HG02884 (cell line): Measurements from ENCODE around the gene PAX8.
"Not testable (repeated sequence)": the region's sequence is repeated elsewhere in the genome, so short reads cannot be mapped to it uniquely, and the experiment has no call there.

Source experiments
- ATAC-seq: cut with Tn5 transposase; IDR thresholded peaks from one replicate; pipeline ENCODE4 v1.9.1; 2021; ENCODE audit warnings: mild to moderate bottlenecking, moderate library complexity; ENCODE audit not compliant: unreplicated experiment

Gene PAX8

GRCh38 chr2:113278742-113279139 lies at the start of gene PAX8:
Gene PAX8 (minus strand): TSS chr2:113278921. CDS start chr2:113278394, 527 bp downstream.
- no peak for ATAC-seq

DNA sequence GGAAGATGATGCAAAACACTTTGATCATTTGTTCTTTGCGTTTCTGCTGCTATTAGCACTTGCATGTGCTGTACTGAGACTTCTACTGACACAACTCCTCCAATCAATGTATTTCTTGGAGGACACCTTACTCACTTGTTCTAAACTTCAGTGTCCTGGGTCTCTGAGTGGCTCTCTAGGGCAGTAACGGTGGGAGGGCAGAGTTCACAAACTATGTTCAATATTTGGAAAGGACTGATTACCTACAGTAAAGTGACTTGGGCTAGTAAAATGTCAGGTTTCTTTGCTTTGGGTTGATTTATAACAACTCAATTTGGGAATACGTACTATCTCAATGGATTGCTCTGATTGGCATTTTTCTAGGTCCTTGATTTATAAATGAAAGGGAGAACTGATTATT lies 49.3 kb upstream of the PAX8 start:
- no peak for ATAC-seq

DNA sequence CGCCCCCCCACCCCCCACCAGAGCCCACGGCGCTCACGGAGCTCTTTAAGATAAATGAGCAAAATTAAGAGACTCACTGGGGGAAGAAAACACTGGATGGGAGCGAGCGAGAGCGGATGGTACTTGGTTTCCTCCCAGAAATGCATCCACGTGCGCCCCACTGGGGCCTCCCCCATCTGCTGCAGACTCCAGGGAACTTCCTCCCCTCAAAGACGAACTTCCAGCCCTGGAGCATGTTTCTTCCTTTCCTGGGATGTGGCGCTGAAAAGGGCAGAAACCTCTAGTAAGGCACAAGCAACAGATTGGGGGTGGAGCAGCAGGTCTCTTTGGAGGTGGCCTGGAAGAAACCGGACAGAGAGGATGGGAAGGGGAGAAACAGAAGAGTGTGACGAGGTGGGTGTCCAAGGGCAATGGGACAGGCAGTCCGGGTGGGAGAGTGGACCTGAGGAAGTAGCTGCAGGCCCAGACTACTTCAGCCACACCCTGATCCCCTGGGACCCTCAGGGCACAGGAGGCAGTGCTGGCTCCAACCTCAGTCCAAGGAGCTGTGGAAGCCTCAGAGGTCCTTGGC lies 46.5 kb upstream of the PAX8 start:
- ATAC-seq, result not testable (repeated sequence)

DNA sequence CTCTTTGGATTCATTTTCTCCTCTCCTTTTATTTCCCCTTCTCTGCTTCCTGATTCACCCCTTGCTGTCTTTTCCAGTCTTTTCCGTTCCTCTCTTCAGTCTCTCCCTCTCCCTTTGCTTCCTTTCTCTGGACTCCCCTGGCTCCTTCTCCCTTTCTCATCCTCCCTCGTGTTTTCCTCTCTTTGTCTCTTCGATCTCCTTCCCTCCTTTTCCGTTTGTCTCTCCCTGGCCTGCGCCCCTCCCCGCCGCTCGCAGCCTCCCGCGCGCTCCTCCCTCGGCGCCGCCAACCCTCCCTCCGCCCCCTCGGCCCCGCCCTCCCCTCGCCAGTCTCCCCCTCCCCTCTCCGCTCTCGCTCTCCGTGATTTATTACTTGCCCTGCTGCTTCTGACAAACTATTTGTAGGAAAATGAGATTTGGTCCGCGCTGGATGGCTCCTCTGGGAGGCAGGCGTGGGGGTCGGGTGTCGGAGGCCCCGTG lies 46.0 kb upstream of the PAX8 start:
- no peak for ATAC-seq

- not testable (repeated sequence) for ATAC-seq
Observed at GRCh38 chr2:113323129-113323528, 44.4 kb upstream of the PAX8 start.

DNA sequence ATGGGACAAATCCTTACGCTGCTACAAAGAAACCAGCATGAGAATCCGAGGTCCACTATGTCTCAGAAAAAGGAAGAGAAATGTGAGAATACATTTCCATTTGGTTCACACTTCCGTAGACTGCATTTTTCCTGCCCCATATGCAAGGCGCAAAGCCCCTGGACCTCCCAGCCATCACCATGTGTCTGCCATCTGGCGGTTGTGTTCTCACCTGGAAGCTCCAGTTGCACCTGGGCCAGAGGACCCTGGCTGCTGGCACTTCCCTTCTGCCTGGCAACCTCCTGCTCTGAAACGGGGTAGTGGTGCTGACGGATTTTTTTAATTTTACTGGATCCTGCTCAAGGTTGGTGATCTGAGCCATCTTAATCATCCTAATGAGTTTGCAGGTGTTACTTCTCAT lies 41.4 kb upstream of the PAX8 start:
- ATAC-seq, result not testable (repeated sequence)

DNA sequence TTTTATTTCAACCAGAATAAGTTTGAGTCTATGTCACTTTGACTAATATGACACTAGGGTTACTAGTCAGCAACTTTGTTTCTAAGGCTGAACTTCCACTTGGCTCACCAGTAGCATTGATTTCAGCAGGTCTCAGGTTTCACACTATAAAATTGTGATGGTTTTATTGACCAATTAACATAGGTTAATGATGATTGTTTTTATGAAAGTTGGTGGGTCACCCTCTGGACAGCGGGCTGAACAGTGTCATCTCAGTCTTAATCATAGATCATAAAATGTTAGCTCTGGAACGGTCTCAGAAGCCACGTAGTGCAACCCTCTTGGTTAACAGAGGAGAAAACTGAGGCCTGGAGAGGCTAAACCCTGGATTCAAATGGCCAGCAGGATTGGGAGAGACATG lies 40.2 kb upstream of the PAX8 start:
- ATAC-seq, result not testable (repeated sequence)

DNA sequence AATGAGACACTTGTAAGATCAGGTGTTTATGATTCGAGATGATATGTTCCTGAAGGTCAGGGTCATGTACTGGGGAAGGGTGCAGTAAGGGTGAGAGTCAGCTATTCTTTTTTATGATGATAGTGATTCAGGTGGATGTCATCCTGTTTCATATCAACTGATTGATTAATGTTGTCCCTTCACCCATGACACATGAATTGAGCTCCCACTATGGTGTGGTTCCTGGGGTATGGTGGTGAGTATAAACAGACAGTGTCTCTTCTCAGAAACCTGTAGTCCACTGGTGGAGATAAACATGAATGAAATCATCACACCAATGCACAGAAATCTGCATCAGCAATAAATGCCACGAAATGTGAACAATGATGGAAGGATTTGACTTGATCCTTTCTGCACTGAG lies 37.4 kb upstream of the PAX8 start:
- ATAC-seq, result no peak

GRCh38 chr2:113314663-113315062 lies 35.9 kb upstream of the PAX8 start:
- ATAC-seq, result not testable (repeated sequence)

- not testable (repeated sequence) for ATAC-seq
Observed at GRCh38 chr2:113314176-113314575, 35.5 kb upstream of the PAX8 start.

GRCh38 chr2:113311781-113312180 lies 33.1 kb upstream of the PAX8 start:
- not testable (repeated sequence) for ATAC-seq

DNA sequence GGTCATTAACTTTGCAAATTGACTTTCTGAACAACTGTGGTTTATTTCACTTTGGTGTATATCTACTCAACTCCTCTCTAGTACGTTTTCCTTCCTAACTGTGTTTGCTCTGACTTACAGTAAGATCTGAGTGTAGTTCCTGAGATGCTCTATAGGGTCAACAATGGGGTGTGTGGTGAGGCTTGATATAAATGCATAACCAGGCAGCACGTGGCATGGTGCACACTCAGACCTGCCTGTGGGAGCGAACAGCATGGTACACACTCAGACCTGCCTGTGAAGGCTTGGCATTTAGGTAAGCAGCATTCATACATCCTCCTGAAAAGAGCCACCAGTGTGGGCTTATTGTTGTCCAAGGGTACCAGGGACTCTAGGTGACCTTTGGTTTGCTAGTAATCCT lies 32.5 kb upstream of the PAX8 start:
- not testable (repeated sequence) for ATAC-seq

DNA sequence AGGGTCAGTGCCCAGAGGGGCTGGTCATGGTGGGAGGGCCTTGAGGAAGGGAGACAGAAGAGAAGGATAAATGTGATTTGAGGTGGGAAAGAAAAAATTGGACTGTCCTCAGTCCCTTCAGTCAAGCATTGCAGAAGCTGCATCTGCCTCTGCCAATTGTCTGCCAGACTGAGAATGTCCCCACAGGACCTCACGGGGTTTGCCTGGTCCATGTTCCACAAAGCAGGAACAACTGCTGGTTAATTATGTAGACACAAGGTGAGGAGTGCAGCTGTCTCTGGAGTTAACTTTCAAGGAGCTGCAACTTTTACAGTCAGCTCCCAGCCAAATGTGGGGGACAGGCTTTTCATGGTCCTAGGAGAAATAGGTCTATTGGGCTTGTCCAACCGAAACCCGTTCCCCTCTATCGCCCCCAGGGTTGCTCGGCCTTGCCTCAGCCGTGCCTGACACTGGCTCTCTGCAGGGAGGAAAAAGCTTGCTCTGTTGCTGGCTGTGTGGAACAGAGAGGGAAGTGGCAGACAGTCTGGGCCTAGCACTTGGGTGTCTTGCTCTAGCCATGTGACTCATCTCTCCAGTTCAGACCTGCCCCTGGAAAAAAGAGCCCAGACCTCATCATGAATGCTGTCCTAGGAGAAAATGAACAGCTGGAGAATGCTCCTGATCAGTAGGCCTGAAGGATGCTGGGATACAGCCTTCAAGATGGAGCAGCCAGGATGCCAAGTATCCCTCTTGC lies 31.1 kb upstream of the PAX8 start:
- no peak for ATAC-seq

DNA sequence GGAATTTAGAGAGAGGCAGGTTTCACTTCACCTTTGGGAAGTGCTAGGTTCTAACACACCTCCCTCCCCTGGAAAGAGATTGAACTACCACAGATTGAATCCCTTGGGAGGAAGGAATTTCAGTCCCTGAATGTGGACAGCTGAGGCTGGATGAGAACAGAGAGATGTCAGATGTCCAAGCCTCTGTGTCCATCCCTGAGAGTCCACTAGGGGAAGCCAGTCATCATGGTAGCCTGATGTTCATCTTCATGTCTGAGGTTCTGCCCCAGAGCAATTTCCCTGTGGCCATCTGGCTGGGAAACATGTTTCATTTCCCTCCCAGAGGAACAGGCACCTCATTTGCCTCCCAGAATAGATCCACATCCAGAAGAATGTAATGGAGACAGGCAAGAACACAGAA lies 30.1 kb upstream of the PAX8 start:
- ATAC-seq, result not testable (repeated sequence)

- ATAC-seq, result not testable (repeated sequence)
Observed at GRCh38 chr2:113306207-113306606, 27.5 kb upstream of the PAX8 start.

DNA sequence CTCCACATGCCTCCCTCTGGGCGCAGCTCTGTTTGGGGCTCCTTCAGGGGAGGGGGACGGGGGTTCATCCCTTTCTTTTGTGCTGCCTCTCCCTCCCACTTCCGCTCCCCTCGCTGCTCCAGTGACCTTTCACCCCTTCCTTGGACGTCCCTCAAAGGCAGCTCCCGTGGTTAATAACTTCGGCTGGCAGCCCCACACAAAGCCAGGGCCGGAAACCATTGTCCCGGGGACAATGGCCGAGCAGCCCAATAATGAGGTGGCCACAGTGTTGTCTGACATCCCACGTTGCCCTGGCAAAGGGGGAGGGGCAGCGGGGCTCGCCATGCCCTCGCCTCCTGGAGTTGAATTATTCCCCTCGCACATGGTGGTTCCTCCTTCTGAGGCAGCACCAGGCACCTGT lies 27.0 kb upstream of the PAX8 start:
- ATAC-seq, result not testable (repeated sequence)

- no peak for ATAC-seq
Observed at GRCh38 chr2:113305146-113305545, 26.4 kb upstream of the PAX8 start.

DNA sequence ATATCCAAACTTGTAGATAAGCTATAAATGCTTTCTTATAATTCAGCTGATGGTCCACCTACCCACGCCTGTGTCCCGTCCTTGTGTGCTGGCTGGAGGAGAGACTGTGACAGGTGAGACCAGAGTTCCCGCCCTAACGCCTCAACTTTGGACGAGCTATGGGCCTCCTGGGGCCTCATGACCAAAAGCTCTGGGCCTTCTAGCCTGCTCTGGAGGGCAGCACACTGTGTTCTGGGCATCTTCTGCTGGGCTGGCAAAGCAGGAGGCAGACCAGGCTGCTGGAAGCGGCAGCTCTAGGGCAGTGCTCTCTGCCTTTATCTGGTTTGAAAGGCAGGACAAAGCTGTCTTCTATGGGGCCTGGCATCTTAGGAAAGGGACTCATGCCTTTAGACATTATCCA lies 26.0 kb upstream of the PAX8 start:
- no peak for ATAC-seq

DNA sequence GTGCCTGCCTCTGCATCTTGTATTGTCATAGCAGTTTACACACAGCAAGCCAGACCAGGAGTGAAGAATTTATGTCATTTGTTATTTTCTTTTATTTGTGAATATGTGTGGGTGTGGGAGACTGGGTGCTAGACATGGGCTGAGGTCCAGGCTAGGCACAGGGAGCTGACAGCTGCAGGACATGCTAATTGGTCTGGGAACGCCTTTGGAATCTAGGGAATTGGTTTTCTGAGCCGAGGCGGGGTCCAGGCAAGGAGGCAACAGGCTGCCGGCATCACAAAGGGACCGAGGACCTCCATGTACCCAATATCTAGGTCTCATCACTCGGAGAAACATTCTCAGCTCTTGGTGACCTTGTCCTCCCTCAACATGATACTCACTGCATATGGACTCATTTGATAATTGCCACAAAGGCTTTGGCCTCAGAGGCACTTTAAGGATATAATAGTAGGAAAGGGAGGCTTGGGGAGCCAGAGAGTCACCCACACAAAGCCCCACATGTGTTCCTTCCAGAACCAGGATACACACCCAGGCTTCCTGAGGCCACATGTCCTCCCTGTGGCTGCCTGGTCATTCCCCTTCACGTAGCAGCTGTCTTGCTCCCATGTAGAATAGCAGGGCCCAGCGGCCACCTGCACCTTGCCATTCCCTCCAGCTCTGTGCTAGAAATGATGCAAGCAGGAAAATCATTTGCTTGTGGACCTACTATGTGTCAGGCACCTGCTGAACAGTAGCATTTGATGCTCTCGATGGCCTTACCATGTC lies 23.7 kb upstream of the PAX8 start:
- not testable (repeated sequence) for ATAC-seq

GRCh38 chr2:113300281-113300680 lies 21.6 kb upstream of the PAX8 start:
- no peak for ATAC-seq

DNA sequence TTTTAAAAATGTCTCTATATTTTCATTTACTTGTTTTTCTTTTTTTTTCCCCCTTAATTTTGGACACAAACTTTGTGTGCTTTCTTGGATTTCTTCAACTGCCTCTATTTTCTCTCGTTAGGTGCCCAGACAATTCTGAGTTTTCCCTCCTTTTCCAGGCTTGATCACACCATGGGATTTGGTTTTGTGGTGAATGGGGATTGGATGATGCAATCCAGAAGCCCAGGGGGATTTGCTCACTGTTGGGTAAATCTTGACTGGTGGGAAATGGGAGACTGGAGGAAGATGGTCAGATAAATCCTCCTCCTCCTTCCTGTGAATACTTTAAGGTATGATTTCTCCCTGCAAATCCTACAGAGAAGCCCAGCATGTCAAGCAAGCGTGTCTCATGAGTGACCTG lies 19.5 kb upstream of the PAX8 start:
- no peak for ATAC-seq

GRCh38 chr2:113297590-113297989 lies 18.9 kb upstream of the PAX8 start:
- ATAC-seq, result not testable (repeated sequence)
